ENCODE data around the gene FAM89A.

FAM89A gene

GRCh38 chr1:231021540-231022031, 18.5 kb downstream of the FAM89A start:
- Histone ChIP-seq H3K79me2 (ENCODE audit: insufficient read depth, low read length) (no peaks in the 10 kb centered on the region), H3K9me3 (ENCODE audit: insufficient read depth, low read depth, low read length) (no peaks in the 10 kb centered on the region), H3K9ac (ENCODE audit: low read depth, low read length, poor library complexity, severe bottlenecking) (no peak overlapping the region), H3K4me2 (ENCODE audit: low read depth, low read length, poor library complexity, severe bottlenecking) (no peak overlapping the region), H3F3A (ENCODE audit: low read depth) (no peaks in the 10 kb centered on the region), H3K27me3 (ENCODE audit: insufficient read depth, low read length, poor library complexity, severe bottlenecking) (no peaks in the 10 kb centered on the region), H3K4me3 (ENCODE audit: low read length, poor library complexity, severe bottlenecking) (no peak overlapping the region), H4K20me1 (ENCODE audit: insufficient read depth, low read length, poor library complexity, severe bottlenecking) (no peaks in the 10 kb centered on the region), H3K36me3 (ENCODE audit: insufficient read depth, low read length) (no peaks in the 10 kb centered on the region), H2AFZ (ENCODE audit: low read length) (no peak overlapping the region), H3K4me1 (ENCODE audit: insufficient read depth, low read length, poor library complexity, severe bottlenecking) (peaks cover 7% of the 10 kb centered on the region), H3K9me2 (replicated peaks; ENCODE audit: low read depth, low read length) (no peaks in the 10 kb centered on the region)
- TF ChIP-seq CTCF (conservative IDR thresholded peaks at IDR 0.05; ENCODE audit: low read length) (no peak), EZH2phosphoT487 (IDR thresholded peaks at IDR 0.05; ENCODE audit: borderline replicate concordance) (no peak)

GRCh38 chr1:231020816-231021215, 19.2 kb downstream of the FAM89A start:
- no peaks in the 10 kb centered on the region for H3K9me3 ChIP-seq (ENCODE audit: insufficient read depth, low read depth, low read length)
- no peaks in the 10 kb centered on the region for H3F3A ChIP-seq (ENCODE audit: low read depth)
- no peaks in the 10 kb centered on the region for H3K27me3 ChIP-seq (ENCODE audit: insufficient read depth, low read length, poor library complexity, severe bottlenecking)
- H3K9me2 ChIP-seq (replicated peaks; ENCODE audit: low read depth, low read length), result no peaks in the 10 kb centered on the region
- peak overlapping the region; percentile 30 for H3K4me2 ChIP-seq (ENCODE audit: low read depth, low read length, poor library complexity, severe bottlenecking)
- no peaks in the 10 kb centered on the region for H3K36me3 ChIP-seq (ENCODE audit: insufficient read depth, low read length)
- peak overlapping the region; percentile 38; the same call in 1 of the 2 replicates for H2AFZ ChIP-seq (ENCODE audit: low read length)
- no peaks in the 10 kb centered on the region for H4K20me1 ChIP-seq (ENCODE audit: insufficient read depth, low read length, poor library complexity, severe bottlenecking)
- H3K9ac ChIP-seq (ENCODE audit: low read depth, low read length, poor library complexity, severe bottlenecking), result no peak overlapping the region
- H3K79me2 ChIP-seq (ENCODE audit: insufficient read depth, low read length), result no peaks in the 10 kb centered on the region
- peaks cover 7% of the 10 kb centered on the region for H3K4me1 ChIP-seq (ENCODE audit: insufficient read depth, low read length, poor library complexity, severe bottlenecking)
- no peak overlapping the region for H3K4me3 ChIP-seq (ENCODE audit: low read length, poor library complexity, severe bottlenecking)
- TF ChIP-seq CTCF (conservative IDR thresholded peaks at IDR 0.05; ENCODE audit: low read length) (no peak), EZH2phosphoT487 (IDR thresholded peaks at IDR 0.05; ENCODE audit: borderline replicate concordance) (no peak)

- no peaks in the 10 kb centered on the region for H3K36me3 ChIP-seq (ENCODE audit: insufficient read depth, low read length)
- H3K4me1 ChIP-seq (ENCODE audit: insufficient read depth, low read length, poor library complexity, severe bottlenecking), result peaks cover 7% of the 10 kb centered on the region
- H4K20me1 ChIP-seq (ENCODE audit: insufficient read depth, low read length, poor library complexity, severe bottlenecking), result no peaks in the 10 kb centered on the region
- TF ChIP-seq EZH2phosphoT487 (IDR thresholded peaks at IDR 0.05; ENCODE audit: borderline replicate concordance), result no peak
- no peak for TF ChIP-seq CTCF (conservative IDR thresholded peaks at IDR 0.05; ENCODE audit: low read length)
- no peaks in the 10 kb centered on the region for H3K9me2 ChIP-seq (replicated peaks; ENCODE audit: low read depth, low read length)
- no peaks in the 10 kb centered on the region for H3K79me2 ChIP-seq (ENCODE audit: insufficient read depth, low read length)
- no peak overlapping the region for H3K4me3 ChIP-seq (ENCODE audit: low read length, poor library complexity, severe bottlenecking)
- H3K9ac ChIP-seq (ENCODE audit: low read depth, low read length, poor library complexity, severe bottlenecking), result no peak overlapping the region
- no peaks in the 10 kb centered on the region for H3K27me3 ChIP-seq (ENCODE audit: insufficient read depth, low read length, poor library complexity, severe bottlenecking)
- H3F3A ChIP-seq (ENCODE audit: low read depth), result no peaks in the 10 kb centered on the region
- H2AFZ ChIP-seq (ENCODE audit: low read length), result peak overlapping the region; percentile 38; the same call in 1 of the 2 replicates
- peak overlapping the region; percentile 30 for H3K4me2 ChIP-seq (ENCODE audit: low read depth, low read length, poor library complexity, severe bottlenecking)
- H3K9me3 ChIP-seq (ENCODE audit: insufficient read depth, low read depth, low read length), result no peaks in the 10 kb centered on the region
Measured at GRCh38 chr1:231020139-231020601, 19.9 kb downstream of the FAM89A start.
